GM19324 (cell line): Measurements from ENCODE around the gene LRP1.
"Not testable (repeated sequence)": the region's sequence is repeated elsewhere in the genome, so short reads cannot be mapped to it uniquely, and the experiment has no call there.

ENCODE experiments used
- ATAC-seq: cut with Tn5 transposase; IDR thresholded peaks from one replicate; pipeline ENCODE4 v1.9.1; 2021; ENCODE audit warnings: mild to moderate bottlenecking, moderate library complexity; ENCODE audit not compliant: unreplicated experiment, low FRiP score

Gene LRP1

DNA sequence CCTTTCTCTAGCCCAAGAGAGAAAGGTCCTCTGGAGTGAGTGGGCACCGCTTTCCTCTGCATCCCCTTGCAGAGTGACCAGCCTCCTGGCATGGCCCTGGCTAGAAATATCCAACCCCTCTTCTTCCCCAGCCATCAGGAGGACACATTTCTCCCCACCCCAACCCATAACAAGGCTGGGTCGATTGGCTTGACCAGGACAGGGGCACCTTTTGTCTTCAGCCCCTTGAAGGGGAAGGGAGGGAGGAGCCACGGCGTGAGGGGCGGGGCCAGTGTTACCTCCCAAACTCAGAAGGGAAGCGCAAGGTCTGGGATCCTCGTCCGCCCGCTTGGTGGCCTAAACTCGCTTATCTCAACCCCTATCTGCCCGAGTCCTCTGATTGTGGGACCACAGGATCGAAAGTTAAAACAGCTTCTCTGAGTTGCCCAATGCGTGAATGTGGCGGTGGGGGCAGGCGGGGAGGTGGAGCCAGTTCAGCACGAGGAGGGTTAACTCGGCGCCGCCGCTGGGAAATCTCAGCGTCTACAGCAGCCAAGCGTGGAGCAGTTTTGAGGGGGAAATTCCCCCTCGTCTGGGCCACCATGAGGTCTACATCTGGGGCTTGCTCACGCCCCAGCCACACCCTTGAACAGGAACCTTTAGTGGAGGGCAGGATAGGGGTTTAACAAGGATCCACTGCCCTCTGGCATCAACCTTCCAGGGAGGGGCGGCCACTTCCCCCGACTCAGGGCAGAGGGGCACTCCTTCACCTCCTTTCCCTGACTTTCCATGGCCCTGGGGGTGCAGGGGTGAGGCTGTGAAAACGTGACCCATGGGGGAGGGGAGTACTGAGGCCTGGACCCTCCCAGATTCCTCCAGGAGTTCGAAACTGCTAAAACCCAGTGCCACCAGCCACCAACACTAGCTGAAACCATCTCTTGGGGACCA is 17.9 kb upstream of the LRP1 start:
- no peak for ATAC-seq

DNA sequence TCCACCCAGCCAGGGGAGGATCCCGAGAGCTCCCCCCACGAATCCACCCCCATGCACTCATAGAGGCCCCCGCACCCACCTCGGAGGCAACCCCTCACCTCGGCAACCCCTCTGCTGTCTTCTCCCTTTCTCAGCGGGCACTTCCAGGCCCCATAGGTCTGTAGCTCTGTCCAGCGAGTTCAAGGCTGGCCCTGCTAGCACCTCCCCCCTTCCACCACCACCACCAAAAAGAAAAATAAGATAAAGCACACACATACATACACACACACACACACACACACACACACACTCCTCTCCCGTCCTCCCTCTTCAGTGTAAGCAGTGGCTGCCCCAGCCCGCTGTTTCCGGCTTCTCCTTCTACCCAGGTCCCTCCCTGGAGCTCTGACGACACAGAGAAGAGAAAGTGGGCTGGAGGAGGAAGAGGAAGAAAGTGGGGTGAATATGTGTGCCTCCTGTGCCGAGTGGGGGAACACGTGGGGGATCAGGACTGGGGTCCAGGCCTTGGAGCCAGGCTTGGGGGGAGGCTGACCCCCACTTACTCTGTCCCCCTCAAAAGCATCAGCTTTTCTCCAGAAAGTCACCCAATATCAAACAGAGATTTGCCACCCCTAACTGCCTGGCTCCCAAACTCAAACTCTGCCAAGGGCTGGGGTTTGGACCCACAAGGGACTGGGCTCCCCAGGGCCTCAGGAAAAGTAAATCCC is 17.1 kb upstream of the LRP1 start, which contains the start of gene STAT6:
STAT6 (minus strand) TSS at position 332 of the 704 bp plus-strand sequence. CDS start 3,084 bp downstream, outside the sequence.
- peak; percentile 51 for ATAC-seq

DNA sequence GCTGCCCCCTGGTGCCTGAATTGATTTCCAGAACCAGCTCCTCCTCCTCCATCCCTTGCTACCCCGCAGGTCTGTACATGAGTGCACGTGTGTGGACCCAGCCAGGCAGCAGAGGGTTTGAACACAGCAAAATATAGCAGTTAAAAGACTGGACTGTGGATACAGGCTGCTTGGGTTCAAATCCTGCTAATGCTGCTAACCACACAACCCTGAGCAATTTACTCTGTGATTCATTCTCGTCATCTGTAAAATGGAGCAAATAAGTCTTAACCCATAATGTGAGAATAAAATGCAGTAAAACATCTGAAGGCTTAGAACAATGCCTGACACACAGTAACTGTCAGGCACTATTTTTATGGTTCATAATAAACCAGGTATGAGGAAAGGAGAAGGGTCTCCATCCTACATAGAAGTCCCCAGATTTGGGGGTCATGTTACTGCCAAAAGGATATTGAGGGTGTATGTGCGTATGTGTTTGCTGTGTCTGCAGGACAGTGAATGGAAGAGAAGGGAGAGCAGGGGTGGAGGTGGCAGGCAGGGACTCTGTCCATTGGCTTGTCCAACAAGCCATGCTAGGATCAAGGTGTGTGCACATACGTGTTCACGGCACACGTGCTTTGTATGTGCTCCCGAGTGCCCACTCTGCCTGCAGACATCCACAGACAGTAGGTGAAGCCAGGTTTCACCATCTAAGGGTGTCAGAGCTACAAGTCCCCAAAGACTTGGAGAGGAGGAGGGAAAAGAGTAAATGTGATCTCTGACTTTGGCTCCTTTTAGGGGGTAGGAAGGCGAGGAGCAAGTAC is 15.6 kb upstream of the LRP1 start:
- no peak for ATAC-seq

DNA sequence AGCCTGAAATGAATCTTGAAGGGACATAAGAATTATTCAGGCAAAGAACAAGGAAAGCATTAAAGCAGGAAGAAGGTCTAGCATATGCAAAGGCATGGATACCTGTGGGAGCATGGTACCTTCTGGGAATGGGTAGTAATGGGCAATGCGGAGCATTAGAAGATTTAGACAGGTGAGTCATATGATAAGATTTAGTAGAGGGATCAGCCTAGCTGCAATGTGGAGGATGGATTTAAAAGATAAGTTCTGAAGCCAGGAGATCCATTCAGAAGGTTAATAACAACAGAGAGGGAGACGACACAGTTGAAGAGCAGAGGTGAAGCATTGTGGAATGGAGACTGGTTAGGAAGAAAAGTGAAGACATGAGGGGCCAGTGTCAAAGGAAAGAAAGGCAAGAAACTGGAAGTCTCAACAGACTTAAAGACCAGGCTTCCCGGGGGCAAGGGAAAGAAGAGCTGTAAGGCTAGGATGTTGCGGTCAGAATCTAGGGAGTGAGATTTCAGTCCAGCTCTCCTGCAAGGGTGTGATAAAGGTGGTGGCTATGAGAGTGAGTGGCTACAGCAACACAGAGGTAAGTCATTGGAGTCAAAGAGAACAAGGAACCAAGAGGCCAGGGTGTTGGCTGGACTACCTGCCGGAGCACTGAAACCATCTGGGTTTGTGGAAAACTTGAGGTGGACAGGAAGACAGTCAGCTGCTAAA is 11.6 kb upstream of the LRP1 start:
- no peak for ATAC-seq

DNA sequence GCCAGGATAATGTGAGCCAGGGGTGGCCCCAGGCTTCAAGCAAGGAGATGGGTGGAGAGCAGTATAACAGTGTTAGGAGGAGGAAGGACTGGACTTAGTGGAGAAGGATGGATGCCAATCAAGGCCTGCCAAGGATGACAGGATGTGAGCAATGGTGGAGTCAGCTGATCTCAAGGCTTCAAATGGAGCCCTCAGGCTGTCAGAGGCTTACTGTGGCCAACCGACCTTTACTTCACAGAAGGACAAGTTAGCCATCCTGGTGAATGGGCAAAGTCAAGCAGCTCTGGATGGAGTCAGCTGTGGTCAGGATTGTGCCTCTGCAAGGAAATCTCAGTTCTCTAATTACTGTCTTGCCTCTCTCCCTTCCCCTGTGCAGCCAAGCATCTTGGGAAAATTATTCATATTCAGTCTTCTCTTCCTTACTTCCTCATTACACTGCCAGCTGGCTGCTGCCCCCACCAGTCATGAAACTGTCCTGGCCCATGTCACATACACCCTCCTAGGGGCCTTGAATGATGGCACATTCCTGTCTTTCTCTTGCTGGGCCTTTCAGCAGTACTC is 9.5 kb upstream of the LRP1 start:
- ATAC-seq, result no peak

DNA sequence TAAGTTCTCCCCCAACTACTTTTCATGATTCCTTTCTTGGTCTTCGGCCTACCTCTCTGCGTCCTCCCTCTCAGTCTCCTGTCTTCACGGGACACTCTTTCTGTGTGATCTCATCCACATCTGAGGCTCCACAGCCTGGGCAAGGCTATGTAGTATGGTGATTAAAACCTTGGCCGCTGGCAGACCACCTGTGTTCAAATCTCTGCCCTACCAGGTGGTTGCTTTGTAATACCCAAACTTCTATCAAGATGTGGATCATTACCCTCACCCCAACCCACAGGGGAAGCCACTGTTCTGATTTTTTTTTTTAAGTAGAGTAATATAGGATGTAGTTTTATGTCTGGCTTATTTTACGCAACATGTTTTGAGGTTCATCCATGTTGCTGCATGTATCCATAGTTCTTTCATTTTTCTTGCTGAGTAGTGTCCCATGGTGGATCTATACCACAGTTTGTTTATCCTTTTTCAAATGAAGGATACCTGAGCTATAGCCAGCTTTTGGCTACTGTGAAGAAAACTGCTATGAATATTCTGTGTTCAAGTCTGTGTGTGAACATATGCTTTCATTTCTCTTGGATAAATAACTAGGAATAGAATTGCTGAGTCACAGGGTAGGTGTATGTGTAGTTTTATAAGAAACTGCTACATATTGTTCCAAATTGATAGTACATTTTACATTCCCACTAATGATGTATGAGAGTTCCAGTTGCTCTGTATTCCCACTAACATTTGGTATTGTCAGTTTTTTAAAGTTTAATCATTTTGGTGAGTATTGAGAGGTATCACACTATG is 8.8 kb upstream of the LRP1 start:
- ATAC-seq, result no peak

DNA sequence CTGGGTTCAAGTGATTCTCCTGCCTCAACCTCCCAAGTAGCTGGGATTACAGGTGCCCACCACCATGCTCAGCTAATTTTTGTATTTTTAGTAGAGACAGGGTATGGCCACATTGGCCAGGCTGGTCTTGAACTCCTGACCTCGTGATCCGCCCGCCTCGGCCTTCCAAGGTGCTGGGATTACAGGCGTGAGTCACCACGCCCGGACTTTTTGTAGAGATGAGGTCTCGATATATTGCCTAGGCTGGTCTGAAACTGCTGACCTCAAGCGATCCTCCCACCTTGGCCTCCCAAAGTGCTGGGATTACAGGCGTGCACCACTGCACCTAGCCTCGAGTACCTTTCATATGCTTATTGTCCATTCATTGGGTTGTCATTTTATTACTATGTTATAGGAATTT is 7.6 kb upstream of the LRP1 start:
- not testable (repeated sequence) for ATAC-seq

DNA sequence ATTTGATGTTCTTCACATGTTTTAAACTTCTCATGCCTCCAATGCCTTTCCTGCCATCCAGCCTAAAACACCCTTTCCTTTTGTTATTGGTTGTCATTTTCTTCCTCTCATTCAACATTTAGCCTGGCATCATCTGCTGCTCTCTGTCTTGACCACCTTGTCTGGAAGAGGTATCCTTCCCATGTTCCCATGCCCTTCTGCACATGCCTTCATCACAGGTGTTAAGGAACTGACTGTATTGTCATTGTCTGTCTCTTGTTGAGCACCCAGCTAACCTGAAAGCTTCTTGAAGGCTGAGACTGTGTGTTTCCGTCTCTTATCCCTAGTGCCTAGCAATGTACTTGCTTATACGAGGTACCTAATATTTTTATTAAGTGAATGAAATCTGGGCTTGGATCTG is 4.5 kb upstream of the LRP1 start:
- no peak for ATAC-seq

DNA sequence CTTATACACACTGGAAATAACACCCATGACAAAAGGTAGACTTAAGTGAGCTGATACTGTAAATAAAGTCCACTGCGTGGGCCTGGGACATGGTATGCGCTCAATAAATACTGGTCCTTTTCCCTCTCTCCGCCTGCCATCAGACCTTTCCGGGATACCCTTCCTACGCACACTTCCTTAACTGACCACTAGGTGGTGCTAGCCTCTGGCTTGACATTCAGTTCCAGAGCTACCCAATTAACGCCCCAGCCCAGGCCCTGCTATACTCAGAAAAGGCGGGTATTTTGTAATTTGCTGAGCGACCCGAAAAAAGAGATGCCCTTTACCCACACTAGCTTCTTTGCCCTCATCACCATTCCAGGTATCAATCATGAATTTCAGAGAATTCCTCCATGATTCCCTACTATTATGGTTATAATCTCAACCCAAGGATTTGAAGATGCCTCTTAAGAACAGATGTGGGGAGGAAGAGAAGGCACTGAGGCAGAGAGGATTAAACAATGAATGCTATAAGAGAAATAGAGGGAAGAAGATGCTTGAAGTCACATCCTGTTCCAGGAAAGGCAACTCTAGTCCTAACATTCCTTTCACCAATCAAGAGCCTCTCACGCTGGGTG is 3.9 kb upstream of the LRP1 start:
- ATAC-seq, result no peak

DNA sequence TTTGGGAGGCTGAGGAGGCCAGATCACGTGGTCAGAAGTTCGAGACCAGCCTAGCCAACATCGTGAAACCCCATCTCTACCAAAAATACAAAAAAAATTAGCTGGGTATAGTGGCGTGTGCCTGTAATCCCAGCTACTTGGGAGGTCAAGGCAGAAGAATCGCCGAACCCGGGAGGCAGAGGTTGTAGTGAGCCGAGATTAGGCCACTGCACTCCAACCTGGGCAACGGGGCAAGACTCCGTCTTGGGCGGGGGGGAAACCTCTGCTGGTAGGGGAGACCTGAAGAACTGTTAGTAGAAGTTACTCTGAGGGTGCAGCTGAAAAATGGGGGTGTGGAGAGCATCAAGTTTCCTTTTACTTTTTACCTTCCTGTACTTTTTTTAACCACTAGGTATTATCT is 2.2 kb upstream of the LRP1 start:
- ATAC-seq, result no peak

DNA sequence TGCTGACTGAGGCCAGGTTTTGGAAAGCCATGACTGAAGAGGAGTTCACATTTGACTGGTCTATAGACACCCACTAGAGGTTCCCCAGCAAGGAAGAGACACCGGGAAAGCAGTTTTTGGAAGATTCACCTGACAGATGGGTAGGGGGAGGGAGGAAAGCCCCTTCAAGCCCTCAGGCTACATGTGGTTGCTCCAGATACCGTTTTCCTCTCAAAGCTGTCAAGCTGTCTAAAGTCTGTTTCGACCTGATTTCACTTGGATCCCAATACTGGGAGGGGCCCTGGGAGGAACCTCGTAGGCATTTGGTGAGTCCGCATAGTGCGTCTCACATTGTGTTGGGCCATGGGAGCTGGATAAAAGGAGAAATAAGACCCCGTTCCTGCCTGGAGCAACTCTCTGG is 1.7 kb upstream of the LRP1 start:
- ATAC-seq, result no peak

DNA sequence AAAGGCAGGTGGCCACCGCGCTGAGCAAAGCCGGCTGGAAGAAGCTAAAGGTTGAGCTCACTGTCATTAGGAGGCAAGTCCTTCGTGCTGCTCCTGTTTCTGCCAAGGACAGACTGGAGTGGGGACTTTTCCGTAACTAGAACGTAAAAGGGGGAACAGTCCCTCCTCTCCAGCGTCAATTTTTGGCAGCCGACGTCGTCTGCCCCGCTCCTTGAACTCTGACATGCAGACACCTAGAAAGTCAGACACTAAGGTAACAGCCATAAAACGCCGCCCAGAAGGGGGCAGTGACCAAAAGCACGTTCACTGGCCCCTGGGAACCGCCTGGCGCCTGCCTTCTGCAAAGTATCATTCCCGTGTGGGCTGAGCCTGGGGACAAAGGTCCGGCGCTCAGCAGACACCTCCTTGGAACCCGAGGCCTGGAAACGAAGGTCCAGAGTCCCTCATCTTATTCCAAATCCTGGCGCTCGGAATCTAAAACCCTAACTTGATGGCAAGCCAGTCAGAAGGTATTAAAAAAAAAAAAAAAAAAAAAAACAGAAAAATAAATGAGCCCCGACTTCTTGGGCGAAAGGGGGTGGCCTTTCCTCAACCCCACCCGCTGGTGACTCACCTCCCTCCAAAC is 1.1 kb upstream of the LRP1 start:
- ATAC-seq, result no peak

DNA sequence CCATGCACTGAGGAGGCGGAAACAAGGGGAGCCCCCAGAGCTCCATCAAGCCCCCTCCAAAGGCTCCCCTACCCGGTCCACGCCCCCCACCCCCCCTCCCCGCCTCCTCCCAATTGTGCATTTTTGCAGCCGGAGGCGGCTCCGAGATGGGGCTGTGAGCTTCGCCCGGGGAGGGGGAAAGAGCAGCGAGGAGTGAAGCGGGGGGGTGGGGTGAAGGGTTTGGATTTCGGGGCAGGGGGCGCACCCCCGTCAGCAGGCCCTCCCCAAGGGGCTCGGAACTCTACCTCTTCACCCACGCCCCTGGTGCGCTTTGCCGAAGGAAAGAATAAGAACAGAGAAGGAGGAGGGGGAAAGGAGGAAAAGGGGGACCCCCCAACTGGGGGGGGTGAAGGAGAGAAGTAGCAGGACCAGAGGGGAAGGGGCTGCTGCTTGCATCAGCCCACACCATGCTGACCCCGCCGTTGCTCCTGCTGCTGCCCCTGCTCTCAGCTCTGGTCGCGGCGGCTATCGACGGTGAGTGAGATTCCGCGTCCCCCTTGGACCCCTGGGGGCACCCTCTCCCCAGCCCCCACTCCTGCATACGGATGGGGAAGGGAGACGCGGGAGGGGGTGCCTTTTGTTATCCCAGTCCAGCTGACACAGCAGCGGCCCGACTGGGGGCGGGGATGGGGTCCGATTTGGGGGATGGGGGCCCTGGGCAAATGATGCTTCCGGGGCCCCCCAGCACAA is 400 bp downstream of the LRP1 start:
- ATAC-seq, result no peak

DNA sequence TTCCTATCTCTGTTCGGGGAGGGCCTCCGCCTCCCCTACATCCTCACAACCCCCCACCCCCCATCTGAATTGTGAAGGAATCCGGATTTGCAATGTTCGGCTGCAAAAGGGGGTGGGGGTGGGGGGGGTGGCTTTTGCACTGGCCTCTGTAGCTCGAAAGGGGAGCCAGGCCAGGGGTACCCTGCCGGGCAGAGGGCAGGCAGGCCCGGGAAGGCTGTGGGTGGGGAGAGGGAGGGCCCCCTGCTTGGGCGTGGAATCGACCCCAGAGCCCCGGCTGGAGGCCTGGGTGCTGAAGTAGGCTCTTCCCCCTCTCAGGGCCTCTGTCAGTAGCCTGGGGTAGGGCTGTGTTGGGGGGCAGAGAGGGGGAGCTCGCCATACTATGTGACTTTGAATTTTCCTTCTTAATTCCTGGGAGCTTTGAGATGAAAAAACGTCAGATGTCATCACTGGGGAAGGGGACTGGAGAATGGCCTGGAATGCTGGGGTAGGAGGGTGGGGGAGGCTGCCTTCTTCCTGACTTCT is 1.1 kb downstream of the LRP1 start:
- ATAC-seq, result no peak

DNA sequence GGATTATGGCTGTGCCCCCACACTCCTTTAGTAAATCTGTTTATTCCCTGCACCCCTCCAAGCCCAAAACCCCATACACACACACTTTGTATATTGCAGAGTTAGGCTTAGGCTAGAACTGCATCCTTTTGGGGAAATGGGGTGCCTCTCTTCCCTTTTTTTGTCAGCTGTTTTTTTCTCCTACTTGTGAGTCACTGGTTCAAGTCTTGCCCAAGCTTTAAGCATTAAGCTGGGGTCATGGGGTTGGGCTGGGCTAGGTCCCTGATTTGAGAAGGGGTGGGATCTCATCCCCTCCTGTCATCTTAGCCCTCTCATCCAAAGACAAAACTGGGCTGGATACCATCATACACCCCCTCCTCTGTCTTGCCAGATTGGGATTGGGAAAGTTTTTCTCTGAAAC is 1.6 kb downstream of the LRP1 start:
- no peak for ATAC-seq

DNA sequence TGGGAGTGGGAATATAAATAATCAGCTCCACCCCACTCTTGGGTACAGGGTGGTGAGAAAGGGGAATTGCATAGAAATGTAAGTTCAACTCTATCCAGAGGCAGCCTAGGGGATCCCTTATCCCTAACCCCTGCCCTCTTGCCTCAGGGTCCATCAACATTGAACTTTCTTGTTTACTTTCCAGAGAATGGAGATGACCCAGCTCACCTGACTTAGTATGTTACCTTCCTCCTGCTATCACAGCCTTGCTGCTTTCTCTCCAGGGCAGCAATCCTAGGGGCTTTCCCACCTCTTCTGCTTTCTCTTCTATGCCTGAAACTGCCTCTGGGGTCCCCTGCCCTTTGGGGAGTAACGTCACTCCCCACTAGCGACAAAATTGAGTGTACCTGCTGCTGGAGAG is 2.7 kb downstream of the LRP1 start:
- no peak for ATAC-seq

DNA sequence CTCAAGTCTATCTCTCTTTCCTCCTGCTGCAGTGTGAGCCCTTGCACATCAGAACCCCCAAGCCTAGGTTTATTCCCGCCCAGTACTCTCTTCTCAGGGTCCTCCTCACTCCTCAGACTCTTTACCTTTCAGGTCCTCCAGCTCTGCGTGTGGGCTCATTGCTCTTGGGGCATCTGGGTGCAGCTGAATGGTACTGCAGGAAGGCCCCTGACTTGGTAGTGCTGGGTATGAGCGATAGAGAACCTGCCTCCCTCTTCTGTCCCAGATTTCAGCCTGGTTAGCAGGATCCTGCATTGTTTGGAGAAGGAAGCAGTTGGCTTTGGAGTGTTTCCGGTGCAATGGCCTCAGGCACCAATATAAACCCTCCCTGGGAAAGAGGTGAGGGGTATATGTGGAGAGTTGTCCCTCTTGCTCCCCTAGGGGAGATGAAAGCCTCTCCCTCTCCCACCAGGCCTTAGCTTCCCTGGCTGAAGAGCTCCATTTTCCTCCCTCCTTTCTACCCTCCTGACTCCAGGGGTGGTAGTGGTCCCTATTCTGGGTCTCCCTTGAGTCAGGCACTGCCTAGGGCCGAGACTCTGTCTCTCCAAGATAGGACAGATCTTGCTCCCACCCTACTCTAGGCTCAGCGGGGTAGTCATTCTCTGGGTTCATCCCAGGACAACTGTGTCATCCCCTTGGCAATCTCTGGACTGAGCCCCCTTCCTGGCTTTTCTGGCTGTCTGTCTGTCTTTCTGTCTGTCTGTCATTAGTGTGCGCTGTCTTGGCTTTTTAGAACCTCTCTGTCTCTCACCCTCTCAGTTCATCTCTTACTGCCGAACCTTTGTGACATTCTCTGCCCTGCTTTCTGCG is 3.8 kb downstream of the LRP1 start:
- no peak for ATAC-seq
